ENCODE measurements around the gene STK11IP. TPM values are rescaled to one million over a fixed set of nuclear protein-coding genes. Genes with fewer than 3 reads are reported as not detected.

The STK11IP gene
- total and polyA plus RNA-seq, 2 of the 13 experiments (the other 11 are each of a cell fraction or from before 2014, with no cell fraction given) = 12.8 to 24.0 TPM

DNA sequence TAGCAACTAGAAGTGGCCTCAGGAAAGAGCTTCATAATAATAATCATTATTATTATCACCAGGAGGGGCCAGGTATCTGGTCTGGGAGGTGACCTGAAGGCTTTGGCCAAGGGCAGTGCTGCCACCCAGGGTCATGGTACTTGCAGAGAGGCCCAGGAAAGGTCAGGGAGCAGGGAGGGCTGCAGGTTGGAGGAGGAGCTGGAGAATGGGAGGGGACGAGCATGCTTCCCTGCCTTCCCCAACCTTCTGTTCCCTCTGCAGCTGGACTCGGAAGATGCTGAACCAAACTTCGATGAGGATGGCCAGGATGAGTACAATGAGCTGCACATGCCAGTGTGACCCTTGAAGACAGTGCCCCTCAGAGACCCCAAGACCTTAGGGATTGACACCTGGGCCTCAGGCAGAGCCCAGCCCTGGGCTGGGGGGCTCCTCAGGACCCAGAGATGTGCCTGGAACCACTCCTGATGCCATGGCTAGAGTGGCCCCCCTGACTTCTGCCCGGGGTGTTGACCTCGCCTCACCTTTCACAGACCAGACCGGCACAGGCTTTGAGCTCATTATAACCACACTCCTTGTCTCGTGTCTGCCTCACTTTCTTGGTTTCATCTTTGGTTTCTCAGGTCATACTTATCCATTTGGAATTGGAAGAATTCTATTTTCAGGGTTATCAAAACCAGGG, 43.9 kb downstream of the STK11IP start:
- Histone ChIP-seq H3K27ac (ENCODE audit: extremely low read length, insufficient read depth, low read length) (no peak overlapping the region), H3K4me2 (ENCODE audit: low read depth, low read length) (no peak overlapping the region), H3K27me3 (ENCODE audit: control insufficient read depth in 1 of 2, insufficient read depth in 2 of 2, low read length in 2 of 2) (peaks cover 18 to 84% of the 10 kb centered on the region in 2 experiments), H3K9ac (ENCODE audit: insufficient read depth, low read depth, low read length) (no peak overlapping the region), H3K4me3 (replicated peaks in 1 of 3; ENCODE audit: insufficient read depth in 1 of 3, low read depth in 2 of 3, low read length in 3 of 3) (no peak overlapping the region), H3K36me3 (replicated peaks in 1 of 2; ENCODE audit: control insufficient read depth in 1 of 2, insufficient read depth in 2 of 2, low read length in 2 of 2) (no peaks in the 10 kb centered on the region), H2AFZ (ENCODE audit: low read length) (no peak overlapping the region), H4K20me1 (ENCODE audit: insufficient read depth, low read length) (no peaks in the 10 kb centered on the region), H3K9me3 (ENCODE audit: low read length) (no peaks in the 10 kb centered on the region), H3K4me1 (ENCODE audit: insufficient read depth, low read length) (peaks cover 29% of the 10 kb centered on the region), H3K79me2 (ENCODE audit: insufficient read depth, low read length) (no peaks in the 10 kb centered on the region)
- no peak for DNase-seq (ENCODE audit: low spot score)
- in situ Hi-C loops (cut with HindIII; ENCODE audit: extremely low pct_ligation_motif_present, low pct_unique_long_range_greater_than_20kb) (loop anchor here (5.0 kb wide), 1 partner anchor 99 kb away; the partner anchor contains the start of genes CHPF and TMEM198), intact Hi-C loops (cut with micrococcal nuclease; ENCODE audit: unreplicated experiment) (loop anchor here (1.0 to 2.0 kb wide), 4 partner anchors 22 to 100 kb away; no protein-coding TSS in a partner anchor)
- WGBS (ENCODE audit: low lambda C conversion rate) = 37% methylated on average over 7 of the region's 7 CpGs
- CTCF ChIA-PET (ENCODE audit: low intra/inter-chr PET ratio, low total read pairs) = interaction anchor here (0.9 to 4.3 kb wide), 8 partner anchors 23 to 132 kb away, joined by 3 to 127 read pairs (median 10); partner anchors contain the start of genes CHPF, INHA, OBSL1 and STK11IP
- POLR2A ChIA-PET = no interaction called here
- no peak for ATAC-seq
- no TSS peak for BruUV-seq (replicated peaks)
- no peak for FAIRE-seq
- TF ChIP-seq, protein P1, sequence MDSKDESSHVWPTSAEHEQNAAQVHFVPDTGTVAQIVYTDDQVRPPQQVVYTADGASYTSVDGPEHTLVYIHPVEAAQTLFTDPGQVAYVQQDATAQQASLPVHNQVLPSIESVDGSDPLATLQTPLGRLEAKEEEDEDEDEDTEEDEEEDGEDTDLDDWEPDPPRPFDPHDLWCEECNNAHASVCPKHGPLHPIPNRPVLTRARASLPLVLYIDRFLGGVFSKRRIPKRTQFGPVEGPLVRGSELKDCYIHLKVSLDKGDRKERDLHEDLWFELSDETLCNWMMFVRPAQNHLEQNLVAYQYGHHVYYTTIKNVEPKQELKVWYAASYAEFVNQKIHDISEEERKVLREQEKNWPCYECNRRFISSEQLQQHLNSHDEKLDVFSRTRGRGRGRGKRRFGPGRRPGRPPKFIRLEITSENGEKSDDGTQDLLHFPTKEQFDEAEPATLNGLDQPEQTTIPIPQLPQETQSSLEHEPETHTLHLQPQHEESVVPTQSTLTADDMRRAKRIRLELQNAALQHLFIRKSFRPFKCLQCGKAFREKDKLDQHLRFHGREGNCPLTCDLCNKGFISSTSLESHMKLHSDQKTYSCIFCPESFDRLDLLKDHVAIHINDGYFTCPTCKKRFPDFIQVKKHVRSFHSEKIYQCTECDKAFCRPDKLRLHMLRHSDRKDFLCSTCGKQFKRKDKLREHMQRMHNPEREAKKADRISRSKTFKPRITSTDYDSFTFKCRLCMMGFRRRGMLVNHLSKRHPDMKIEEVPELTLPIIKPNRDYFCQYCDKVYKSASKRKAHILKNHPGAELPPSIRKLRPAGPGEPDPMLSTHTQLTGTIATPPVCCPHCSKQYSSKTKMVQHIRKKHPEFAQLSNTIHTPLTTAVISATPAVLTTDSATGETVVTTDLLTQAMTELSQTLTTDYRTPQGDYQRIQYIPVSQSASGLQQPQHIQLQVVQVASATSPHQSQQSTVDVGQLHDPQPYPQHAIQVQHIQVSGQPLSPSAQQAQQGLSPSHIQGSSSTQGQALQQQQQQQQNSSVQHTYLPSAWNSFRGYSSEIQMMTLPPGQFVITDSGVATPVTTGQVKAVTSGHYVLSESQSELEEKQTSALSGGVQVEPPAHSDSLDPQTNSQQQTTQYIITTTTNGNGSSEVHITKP (CRISPR knock-in tag; IDR thresholded peaks at IDR 0.05; ENCODE audit: low read depth) = no peak
- TF ChIP-seq, protein P2, sequence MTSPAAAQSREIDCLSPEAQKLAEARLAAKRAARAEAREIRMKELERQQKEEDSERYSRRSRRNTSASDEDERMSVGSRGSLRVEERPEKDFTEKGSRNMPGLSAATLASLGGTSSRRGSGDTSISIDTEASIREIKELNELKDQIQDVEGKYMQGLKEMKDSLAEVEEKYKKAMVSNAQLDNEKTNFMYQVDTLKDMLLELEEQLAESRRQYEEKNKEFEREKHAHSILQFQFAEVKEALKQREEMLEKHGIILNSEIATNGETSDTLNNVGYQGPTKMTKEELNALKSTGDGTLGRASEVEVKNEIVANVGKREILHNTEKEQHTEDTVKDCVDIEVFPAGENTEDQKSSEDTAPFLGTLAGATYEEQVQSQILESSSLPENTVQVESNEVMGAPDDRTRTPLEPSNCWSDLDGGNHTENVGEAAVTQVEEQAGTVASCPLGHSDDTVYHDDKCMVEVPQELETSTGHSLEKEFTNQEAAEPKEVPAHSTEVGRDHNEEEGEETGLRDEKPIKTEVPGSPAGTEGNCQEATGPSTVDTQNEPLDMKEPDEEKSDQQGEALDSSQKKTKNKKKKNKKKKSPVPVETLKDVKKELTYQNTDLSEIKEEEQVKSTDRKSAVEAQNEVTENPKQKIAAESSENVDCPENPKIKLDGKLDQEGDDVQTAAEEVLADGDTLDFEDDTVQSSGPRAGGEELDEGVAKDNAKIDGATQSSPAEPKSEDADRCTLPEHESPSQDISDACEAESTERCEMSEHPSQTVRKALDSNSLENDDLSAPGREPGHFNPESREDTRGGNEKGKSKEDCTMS (CRISPR knock-in tag; conservative IDR thresholded peaks at IDR 0.05) = no peak
- no peak for TF ChIP-seq ZNF562 (CRISPR knock-in tag; IDR thresholded peaks at IDR 0.05; ENCODE audit: borderline replicate concordance)
- TF ChIP-seq TMF1 (CRISPR knock-in tag; IDR thresholded peaks at IDR 0.05; ENCODE audit: low read depth) = no peak
- TF ChIP-seq GFI1 (CRISPR knock-in tag; IDR thresholded peaks at IDR 0.05; ENCODE audit: borderline replicate concordance) = no peak
- TF ChIP-seq, protein P3, sequence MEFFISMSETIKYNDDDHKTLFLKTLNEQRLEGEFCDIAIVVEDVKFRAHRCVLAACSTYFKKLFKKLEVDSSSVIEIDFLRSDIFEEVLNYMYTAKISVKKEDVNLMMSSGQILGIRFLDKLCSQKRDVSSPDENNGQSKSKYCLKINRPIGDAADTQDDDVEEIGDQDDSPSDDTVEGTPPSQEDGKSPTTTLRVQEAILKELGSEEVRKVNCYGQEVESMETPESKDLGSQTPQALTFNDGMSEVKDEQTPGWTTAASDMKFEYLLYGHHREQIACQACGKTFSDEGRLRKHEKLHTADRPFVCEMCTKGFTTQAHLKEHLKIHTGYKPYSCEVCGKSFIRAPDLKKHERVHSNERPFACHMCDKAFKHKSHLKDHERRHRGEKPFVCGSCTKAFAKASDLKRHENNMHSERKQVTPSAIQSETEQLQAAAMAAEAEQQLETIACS (CRISPR knock-in tag; IDR thresholded peaks at IDR 0.05) = no peak
- TF ChIP-seq, protein P4, sequence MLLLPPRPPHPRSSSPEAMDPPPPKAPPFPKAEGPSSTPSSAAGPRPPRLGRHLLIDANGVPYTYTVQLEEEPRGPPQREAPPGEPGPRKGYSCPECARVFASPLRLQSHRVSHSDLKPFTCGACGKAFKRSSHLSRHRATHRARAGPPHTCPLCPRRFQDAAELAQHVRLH (CRISPR knock-in tag; IDR thresholded peaks at IDR 0.05; ENCODE audit: borderline replicate concordance, low read depth) = no peak
- TF ChIP-seq ZNF446 (CRISPR knock-in tag; IDR thresholded peaks at IDR 0.05) = no peak
- TF ChIP-seq, protein P5, sequence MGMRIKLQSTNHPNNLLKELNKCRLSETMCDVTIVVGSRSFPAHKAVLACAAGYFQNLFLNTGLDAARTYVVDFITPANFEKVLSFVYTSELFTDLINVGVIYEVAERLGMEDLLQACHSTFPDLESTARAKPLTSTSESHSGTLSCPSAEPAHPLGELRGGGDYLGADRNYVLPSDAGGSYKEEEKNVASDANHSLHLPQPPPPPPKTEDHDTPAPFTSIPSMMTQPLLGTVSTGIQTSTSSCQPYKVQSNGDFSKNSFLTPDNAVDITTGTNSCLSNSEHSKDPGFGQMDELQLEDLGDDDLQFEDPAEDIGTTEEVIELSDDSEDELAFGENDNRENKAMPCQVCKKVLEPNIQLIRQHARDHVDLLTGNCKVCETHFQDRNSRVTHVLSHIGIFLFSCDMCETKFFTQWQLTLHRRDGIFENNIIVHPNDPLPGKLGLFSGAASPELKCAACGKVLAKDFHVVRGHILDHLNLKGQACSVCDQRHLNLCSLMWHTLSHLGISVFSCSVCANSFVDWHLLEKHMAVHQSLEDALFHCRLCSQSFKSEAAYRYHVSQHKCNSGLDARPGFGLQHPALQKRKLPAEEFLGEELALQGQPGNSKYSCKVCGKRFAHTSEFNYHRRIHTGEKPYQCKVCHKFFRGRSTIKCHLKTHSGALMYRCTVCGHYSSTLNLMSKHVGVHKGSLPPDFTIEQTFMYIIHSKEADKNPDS (CRISPR knock-in tag; IDR thresholded peaks at IDR 0.05) = no peak
- no peak for TF ChIP-seq YY1 (IDR thresholded peaks at IDR 0.05; ENCODE audit: insufficient read depth, insufficient replicate concordance, low read depth, low read length)
- no peak for TF ChIP-seq ZNF44 (CRISPR knock-in tag; IDR thresholded peaks at IDR 0.05)

All from HepG2 (cell line).